ENCODE measurements around the gene DPEP1.
"Not testable (repeated sequence)": the region's sequence is repeated elsewhere in the genome, so short reads cannot be mapped to it uniquely, and the experiment has no call there.

The DPEP1 gene

GRCh38 chr16:89656435-89657121, 43.1 kb downstream of the DPEP1 start:
- no peak for DNase-seq

- DNase-seq = peak; percentile 52
Measured at GRCh38 chr16:89657442-89658220, 44.2 kb downstream of the DPEP1 start, which contains the start of the genes CHMP1A and SPATA33. CHMP1A (minus strand) TSS chr16:89657708; CDS start chr16:89657588, 120 bp downstream. SPATA33 (plus strand) TSS chr16:89657836; CDS start chr16:89657912, 76 bp downstream.

DNA sequence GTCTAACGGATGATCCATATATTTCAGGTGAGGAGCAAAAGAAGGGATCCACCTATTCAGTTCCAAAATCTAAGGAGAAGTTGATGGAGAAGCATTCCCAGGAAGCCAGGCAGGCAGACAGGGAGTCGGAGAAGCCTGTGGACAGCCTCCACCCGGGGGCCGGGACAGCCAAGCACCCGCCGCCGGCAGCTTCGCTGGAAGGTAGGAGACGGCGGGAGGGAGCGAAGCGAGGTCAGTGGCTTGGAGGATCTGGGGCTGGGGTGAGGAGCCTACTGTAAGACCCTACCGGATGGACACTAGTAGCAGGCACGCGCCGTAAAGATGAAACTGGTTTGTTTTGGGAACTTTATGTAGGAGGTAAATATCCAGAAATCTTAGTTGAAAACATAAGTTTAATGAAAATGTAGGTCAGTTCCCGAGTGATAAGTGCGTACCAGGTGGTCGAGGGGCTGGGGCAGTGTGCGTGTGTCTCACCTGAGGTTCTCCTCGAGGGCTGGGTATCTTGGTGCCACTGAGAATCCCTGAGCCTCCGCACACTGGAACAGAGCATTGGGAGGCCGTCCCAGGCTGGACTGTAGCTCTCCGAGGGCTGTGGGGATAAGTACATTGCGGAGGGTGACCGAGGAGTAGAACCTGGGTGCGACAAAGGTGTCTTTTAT, 44.9 kb downstream of the DPEP1 start:
- no peak for DNase-seq

- no peak for DNase-seq
Measured at GRCh38 chr16:89660146-89660545, 46.7 kb downstream of the DPEP1 start.

GRCh38 chr16:89661215-89661614, 47.8 kb downstream of the DPEP1 start:
- no peak for DNase-seq

DNA sequence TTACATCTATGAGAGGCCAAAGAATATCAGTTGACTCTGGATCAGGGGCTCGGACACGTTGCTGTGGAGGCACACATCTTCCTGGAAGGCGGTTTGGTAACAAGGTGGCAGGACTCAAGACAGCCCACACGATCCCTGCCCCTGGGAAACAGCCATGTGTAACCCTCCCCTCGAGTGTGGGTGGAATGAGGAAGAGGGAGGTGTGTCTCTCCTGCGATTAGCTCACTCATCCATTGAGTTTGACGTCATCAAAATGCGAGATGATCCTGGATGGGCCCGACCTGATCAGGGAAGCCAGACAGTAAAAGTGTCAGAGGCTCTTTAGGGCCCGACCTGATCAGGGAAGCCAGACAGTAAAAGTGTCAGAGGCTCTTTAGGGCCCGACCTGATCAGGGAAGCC, 50.8 kb downstream of the DPEP1 start:
- not testable (repeated sequence) for DNase-seq

GRCh38 chr16:89667000-89667399, 53.6 kb downstream of the DPEP1 start:
- DNase-seq = not testable (repeated sequence)

- DNase-seq = no peak
Measured at GRCh38 chr16:89667633-89668032, 54.2 kb downstream of the DPEP1 start.

DNA sequence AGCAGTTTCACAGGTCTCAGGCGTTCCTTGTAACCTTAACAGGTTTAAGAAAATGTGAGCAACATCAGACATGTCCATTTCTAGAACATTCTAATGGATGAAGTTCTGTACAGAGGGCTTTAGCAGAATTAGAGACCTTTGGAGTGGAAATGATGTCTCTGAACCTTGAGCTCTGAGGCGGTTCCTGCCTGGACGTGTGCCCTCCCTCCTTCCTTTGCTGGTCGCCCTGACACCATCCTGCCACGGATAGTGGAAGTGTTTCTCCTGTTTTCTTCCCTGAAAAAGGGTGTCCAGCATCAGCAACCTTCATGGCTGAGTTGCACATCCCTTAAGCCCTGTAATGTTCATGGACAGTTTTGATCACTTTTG, 55.3 kb downstream of the DPEP1 start:
- DNase-seq = no peak

DNA sequence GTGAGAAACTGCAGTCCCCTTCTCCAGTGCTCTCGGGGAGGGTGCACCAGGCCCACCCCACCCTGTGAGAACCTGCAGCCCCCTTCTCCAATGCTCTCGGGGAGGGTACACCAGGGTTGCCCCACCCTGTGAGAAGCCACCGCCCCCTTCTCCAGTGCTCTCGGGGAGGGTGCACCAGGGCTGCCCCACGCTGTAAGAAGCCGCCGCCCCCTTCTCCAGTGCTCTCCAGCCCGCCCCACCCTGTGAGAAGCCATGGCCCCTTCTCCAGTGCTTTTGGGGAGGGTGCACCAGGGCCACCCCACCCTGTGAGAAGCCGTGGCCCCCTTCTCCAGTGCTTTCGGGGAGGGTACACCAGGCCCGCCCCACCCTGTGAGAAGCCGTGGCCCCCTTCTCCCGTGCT, 56.3 kb downstream of the DPEP1 start:
- DNase-seq = no peak

DNA sequence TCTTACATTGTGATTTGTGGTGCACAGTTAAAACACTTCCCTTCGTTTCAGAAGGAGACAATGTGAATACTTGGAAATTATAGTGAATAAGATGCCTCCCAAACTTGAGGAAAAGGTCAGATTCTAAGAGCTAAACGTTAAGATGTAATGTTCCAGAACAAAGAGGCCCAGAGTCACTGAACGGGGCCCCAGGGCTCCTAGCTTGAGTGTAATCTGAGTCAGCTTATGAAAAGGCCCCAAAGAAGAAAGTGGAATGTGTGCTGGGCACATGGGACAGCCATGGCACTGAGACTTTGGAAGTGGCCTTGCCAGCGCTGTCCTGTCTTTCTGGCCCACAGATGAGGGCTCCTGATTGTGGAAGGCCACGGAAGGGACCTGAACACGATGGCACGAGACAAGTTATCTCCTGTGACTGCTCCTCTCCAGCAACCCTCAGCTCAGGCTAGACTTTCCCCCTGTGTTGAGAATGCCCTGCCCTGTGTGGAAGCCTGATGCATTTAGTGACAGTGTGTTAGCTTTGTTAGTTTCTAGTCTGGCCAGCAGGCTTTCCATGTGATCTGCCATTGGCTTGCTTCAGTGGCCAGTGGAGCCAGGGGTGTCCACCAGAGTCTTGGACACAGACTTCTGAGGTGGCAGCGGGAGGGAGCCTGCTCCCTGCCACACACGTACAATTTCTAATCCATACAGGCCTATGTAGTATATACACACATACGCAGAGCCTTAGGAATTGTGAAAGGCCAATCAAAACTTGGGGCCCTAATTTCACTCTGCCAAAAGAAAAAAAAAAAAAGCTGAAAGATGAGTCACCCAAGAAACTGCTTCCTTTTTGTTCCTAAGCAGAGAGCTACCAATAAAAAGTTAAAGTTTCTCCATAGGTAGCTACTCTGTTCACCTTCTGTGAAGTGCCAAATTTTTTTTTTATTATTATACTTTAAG, 57.3 kb downstream of the DPEP1 start:
- no peak for DNase-seq

- not testable (repeated sequence) for DNase-seq
Measured at GRCh38 chr16:89671565-89671964, 58.1 kb downstream of the DPEP1 start.

DNA sequence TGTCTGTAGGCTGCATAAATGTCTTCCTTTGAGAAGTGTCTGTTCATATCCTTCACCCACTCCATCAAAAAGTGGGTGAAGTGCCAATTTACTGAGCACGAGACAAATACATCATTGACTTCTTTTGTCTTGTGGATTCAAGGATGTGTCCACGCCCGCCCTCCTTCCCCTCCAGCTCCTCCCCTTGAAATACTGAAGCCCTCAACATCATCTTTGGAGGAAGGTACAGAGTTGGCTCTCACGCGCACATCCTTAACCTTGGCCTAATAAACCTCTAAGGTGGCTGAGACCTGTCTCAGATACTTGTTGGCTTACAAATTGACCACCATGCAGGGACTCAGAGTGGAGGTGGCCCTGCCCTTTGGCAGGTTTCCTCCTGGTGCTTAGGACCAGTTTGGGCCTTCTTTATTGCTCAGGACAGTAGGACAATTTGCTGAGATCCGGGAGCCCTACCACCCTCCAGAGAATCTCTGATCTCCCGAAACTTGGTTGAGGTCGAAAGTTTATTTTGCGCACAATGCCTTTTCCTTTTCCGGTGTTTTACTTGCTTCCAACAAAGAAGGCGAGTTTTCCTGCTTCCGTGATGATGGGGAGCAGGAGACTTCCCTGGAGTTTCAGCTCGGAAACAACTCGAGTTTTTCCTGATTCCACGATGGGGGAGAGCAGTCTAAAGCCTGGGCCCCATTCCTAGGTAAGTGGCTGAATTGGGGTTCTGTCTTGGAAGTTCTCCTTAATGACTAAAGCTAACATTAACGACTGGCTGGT, 58.9 kb downstream of the DPEP1 start:
- DNase-seq = no peak

GRCh38 chr16:89678258-89678657, 64.8 kb downstream of the DPEP1 start:
- DNase-seq = no peak

DNA sequence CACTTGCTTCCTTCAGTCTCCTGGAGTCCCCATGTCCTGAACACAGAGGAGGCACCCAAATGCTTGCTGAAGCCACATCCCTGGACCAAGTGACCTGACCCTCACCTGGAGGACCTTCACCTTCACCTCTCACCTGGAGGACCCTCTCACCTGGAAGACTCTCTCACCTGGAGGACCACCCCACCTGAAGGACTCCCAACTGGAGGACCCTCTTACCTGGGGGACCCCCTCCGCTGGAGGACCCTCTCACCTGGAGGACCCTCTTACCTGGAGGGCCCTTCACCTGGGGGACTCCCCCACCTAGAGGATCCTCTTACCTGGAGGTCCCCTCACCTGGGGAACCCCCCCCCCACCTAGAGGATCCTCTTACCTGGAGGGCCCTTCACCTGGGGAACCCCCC, 72.5 kb downstream of the DPEP1 start:
- DNase-seq = no peak

- DNase-seq = peak; percentile 34
Measured at GRCh38 chr16:89686520-89687091, 73.2 kb downstream of the DPEP1 start, which contains the start of gene CDK10. CDK10 (plus strand) TSS chr16:89686689; CDS start chr16:89686711, 22 bp downstream.

- DNase-seq = no peak
Measured at GRCh38 chr16:89687092-89687940, 73.9 kb downstream of the DPEP1 start.

Measured in NCI-H524 treated with DMSO at 0.1 percent for 48 hours (cell line).